IPS-NIHi7 (cell line): ENCODE measurements around the gene MBNL3.

ENCODE experiments used
- DNase-seq: peaks from one replicate; pipeline ENCODE4 v3.0.0; 2012; ENCODE audit warnings: mixed read lengths; ENCODE audit errors: extremely low spot score

Gene MBNL3

GRCh38 chrX:132488819-132489577 is at the start of gene MBNL3:
TSS of gene MBNL3 (minus strand) at chrX:132489038. CDS start at chrX:132439611, 49,427 bp downstream.
- peak; percentile 63 for DNase-seq

GRCh38 chrX:132533409-132533808 is 44.6 kb upstream of the MBNL3 start:
- no peak for DNase-seq

GRCh38 chrX:132532913-132533312 is 44.1 kb upstream of the MBNL3 start:
- DNase-seq: no peak

DNA sequence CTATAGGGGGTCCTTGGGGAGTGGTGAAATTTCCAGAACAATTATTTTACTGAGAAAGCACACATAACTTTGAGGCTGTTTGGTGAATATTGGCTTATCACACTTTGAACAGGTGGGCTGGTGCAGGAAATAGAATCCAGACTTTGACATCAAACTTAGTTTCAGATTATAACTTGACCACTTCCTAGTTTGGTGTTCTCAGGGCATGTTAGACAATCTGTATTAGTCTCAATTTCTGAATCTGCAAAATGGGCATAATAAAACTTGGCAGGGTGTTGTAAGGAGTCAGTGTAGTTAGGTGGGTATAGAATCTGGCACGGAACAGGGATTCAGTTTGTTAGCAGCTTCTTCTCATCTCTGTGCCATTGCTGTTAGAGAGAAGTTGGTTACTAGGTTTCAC is 43.3 kb upstream of the MBNL3 start:
- DNase-seq: no peak

GRCh38 chrX:132520792-132521191 is 32.0 kb upstream of the MBNL3 start:
- no peak for DNase-seq

DNA sequence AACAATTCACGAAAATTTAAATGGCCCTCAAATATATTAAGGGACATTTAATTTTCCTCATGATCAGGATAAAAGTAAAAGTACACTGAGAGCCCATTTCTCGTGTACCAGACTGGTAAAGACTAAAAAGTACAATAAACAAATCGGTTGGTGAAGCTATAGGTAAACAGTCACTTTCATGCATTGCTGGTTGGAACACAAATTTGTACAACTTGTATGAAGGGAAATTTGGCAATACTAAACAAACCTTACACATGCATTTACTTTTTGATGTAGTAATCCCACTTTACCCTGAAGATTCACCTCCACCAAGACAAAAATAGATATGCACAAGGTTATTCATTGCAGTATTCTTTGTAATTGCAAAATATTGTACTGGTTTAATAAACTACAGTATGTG is 31.4 kb upstream of the MBNL3 start:
- no peak for DNase-seq

DNA sequence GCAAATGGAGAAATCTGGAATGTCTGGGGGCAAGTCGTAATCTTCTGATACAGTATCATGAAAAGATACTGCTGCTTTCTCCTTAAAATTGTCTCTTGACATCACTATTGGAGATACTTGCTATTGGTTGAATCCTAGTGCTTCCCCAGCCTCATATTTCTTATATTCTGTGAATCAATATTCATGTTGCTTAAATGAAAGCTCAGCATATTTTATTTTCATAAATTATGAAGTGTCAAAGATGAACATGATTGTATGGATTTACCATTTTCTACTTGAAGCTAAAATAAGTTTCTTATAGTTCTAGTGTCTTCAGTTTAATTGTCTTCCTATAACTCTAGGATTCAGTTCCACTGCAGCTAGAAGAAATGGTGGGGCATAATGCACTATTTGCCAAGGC is 29.6 kb upstream of the MBNL3 start:
- no peak for DNase-seq

DNA sequence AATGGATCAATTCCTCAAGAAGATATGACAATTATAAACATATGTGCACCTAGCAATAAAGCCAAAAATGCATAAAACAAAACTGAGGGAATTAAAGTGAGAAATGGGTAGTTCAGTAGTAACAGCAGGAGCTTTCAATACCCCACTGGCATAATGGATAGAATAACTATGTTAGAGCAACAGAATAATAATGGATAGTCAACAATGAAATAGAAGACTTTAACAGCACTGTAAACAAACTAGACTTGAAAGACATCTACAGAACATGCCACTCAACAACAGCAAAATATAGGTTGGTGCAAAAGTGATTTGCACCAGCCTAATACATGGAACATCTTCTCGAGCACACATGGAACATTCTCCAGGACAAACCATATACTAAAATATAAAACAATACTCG is 20.0 kb upstream of the MBNL3 start:
- no peak for DNase-seq

DNA sequence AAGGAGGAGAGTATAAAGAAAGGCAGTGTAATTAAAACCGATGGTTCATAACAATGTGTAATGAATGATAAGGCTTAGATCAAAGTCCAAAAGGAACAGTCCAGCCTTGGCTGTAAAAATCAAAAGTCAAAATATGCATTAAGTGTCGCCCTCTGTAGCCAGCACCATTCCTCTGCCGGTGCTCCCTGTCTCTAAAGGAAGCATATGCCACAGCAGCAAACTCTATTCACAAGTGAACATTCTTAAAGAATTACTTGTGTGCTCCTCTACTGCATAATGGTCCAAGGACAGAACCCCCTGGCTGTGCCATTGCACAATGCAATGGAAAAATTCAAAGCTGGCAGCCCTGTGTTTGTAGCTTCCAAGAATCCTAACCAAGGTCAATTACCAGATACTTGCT is 16.3 kb upstream of the MBNL3 start:
- DNase-seq: no peak

- no peak for DNase-seq
These were observed 15.6 kb upstream of the MBNL3 start for GRCh38 chrX:132504417-132504816.

- DNase-seq: no peak
These were observed 12.8 kb upstream of the MBNL3 start for GRCh38 chrX:132501606-132502005.

DNA sequence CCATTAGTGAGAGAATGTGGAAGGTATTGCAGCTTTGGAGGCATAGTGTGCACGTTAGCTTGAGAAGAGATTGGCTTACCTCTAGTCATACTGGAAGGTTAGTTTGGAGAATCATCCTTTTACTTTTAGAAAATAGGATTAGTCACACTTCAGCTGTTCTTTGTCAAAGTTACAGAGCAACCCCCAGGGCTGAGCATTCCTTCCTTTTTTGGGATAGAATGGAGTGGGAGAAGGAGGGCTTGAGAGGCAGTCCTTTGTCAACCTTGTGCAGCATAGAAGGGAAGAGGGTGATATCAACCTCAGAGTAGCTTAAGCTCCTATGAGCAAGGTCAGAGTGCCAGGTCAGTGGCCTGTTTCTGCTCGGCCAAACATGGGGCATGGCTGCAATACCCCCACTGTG is 8.6 kb upstream of the MBNL3 start:
- no peak for DNase-seq

DNA sequence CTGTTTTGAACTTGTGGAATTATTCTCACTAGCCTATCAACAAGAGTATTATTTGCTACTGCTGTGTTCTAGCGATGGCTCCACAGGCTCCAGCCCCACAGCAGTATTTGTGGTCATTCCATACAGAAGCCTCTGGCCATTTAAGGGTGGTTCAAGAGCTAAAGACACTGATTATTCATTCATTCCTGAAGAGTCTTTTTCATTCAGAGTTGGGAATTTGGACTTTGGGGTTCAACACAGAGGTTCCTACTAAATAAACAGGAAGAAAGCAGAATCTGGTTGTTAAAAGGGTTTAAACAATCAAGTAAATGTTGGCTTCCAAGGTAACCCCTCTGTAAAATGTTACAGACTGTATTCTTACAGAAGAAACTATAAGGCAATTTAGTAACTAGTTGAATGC is 4.3 kb upstream of the MBNL3 start:
- no peak for DNase-seq

GRCh38 chrX:132491191-132491590 is 2.4 kb upstream of the MBNL3 start:
- no peak for DNase-seq

DNA sequence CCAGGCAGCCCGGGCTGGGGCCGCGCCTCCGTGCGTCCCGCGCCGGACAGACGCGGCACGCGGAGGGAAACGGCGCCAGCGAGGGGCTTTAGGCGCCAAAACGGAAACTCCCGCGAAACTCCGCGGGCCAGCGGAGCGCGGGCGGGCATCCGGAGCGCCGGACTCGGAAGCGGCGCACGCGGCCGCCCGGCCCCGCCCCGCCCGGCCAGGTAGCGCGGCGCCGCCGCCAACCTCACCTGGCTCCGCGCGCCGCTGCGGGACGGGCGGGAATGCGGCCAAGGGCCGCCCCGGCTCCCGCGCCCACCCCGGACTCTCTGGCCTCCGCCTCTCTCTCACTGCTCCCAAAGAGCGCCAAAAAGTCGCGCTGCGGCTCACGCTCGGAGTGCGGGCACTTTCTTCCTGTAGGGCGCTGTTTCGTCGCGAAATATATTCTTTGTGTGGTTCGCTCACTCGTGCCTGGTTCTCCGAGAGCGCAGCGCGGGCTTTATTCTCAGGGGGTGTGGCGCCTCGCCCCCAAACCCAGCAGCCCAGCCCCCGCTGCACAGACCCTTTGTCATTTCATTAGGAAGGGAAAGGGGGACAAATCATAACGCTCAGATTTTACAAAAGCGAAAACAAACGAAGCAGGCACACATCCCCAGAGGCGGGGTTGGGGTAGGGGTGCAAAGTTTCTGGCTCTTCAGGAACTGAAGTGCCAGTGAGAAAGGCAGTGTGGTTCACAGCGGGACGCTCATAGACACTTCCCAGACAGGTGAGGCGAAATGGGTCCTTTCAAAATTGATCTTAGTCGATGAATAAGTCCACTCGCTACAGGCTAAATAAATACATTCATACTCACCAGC is 961 bp upstream of the MBNL3 start:
- peak; percentile 46 for DNase-seq

DNA sequence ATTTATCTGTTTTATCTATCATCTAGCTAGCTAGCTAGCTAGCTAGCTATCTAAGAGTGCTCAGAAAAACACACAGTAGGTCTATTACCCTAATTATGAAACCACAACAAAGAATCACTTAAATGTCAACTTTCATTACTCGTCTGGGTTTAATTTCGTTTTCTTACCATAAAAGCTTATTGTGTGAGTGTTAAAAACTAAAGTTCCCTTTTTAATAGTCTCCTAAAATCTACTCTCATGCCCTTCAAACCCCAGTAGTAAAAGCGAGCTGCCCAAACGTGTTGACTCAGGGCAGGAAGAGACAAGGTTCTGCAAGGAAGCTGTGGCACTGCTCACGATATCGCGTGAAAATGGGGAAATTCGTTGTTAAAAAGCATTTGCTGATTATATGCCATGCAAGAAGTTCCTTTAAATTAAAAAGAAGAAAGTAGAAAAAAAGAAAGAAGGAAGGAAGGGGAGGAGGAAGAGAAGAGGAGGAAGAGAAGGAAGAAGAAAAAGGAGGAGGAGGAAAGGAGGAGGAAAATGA is 595 bp downstream of the MBNL3 start:
- DNase-seq: no peak

GRCh38 chrX:132486599-132487178 is 2.1 kb downstream of the MBNL3 start:
- no peak for DNase-seq

GRCh38 chrX:132483951-132484350 is 4.9 kb downstream of the MBNL3 start:
- no peak for DNase-seq

DNA sequence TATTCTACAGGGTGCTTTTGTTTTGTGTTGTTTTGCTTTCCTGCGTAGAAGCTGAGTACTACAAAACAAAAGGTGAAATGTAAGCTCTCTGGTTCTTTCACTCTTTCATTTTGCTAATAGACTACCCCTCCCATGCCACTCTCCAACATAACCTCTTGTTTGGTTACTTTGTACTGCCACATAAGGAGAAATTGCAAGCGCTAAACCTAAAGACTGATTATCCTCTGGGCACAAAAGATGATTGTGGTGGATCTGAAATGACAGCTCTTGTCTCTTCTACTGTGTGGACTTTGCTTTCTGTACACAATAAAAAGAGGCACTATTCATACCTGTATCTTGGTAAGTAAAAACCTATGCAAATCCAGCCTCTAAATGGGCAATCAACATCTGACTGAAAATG is 5.3 kb downstream of the MBNL3 start:
- DNase-seq: no peak

- DNase-seq: no peak
These were observed 6.2 kb downstream of the MBNL3 start for GRCh38 chrX:132482632-132483031.

- DNase-seq: no peak
These were observed 7.4 kb downstream of the MBNL3 start for GRCh38 chrX:132481449-132481848.

GRCh38 chrX:132480581-132481203 is 8.1 kb downstream of the MBNL3 start:
- no peak for DNase-seq
